ENCODE data around the gene PRLR.

PRLR gene

GRCh38 chr5:35172533-35172932 is 57.8 kb downstream of the PRLR start:
- no peak for TF ChIP-seq MYC (IDR thresholded peaks at IDR 0.05; ENCODE audit: low read depth, low read length)
- TF ChIP-seq MAX (IDR thresholded peaks at IDR 0.05; ENCODE audit: low read depth, low read length): no peak
- TF ChIP-seq POLR2A (IDR thresholded peaks at IDR 0.05; ENCODE audit: extremely low read depth, insufficient read length): no peak
- no peak for TF ChIP-seq CTCF (IDR thresholded peaks at IDR 0.05; ENCODE audit: low read depth, low read length)
- no peak overlapping the region for H3K4me3 ChIP-seq (ENCODE audit: low read depth, low read length)
- no peak for DNase-seq (ENCODE audit: low read depth)

- no peak for DNase-seq (ENCODE audit: low read depth)
- TF ChIP-seq CTCF (IDR thresholded peaks at IDR 0.05; ENCODE audit: low read depth, low read length) (no peak), MAX (IDR thresholded peaks at IDR 0.05; ENCODE audit: low read depth, low read length) (no peak), POLR2A (IDR thresholded peaks at IDR 0.05; ENCODE audit: extremely low read depth, insufficient read length) (no peak), MYC (IDR thresholded peaks at IDR 0.05; ENCODE audit: low read depth, low read length) (no peak)
- H3K4me3 ChIP-seq (ENCODE audit: low read depth, low read length): no peak overlapping the region
These were observed 58.3 kb downstream of the PRLR start for GRCh38 chr5:35171991-35172390.

- H3K4me3 ChIP-seq (ENCODE audit: low read depth, low read length): no peak overlapping the region
- TF ChIP-seq MYC (IDR thresholded peaks at IDR 0.05; ENCODE audit: low read depth, low read length) (no peak), MAX (IDR thresholded peaks at IDR 0.05; ENCODE audit: low read depth, low read length) (no peak), CTCF (IDR thresholded peaks at IDR 0.05; ENCODE audit: low read depth, low read length) (no peak), POLR2A (IDR thresholded peaks at IDR 0.05; ENCODE audit: extremely low read depth, insufficient read length) (no peak)
- no peak for DNase-seq (ENCODE audit: low read depth)
These were observed 59.2 kb downstream of the PRLR start for GRCh38 chr5:35171078-35171477.

- DNase-seq (ENCODE audit: low read depth): no peak
- TF ChIP-seq CTCF (IDR thresholded peaks at IDR 0.05; ENCODE audit: low read depth, low read length): no peak
- TF ChIP-seq MYC (IDR thresholded peaks at IDR 0.05; ENCODE audit: low read depth, low read length): no peak
- no peak for TF ChIP-seq MAX (IDR thresholded peaks at IDR 0.05; ENCODE audit: low read depth, low read length)
- TF ChIP-seq POLR2A (IDR thresholded peaks at IDR 0.05; ENCODE audit: extremely low read depth, insufficient read length): no peak
- no peak overlapping the region for H3K4me3 ChIP-seq (ENCODE audit: low read depth, low read length)
These were observed 64.2 kb downstream of the PRLR start for GRCh38 chr5:35166043-35166442.

GRCh38 chr5:35164860-35165542 is 65.3 kb downstream of the PRLR start:
- H3K4me3 ChIP-seq (ENCODE audit: low read depth, low read length): no peak overlapping the region
- no peak for DNase-seq (ENCODE audit: low read depth)
- TF ChIP-seq MAX (IDR thresholded peaks at IDR 0.05; ENCODE audit: low read depth, low read length) (no peak), MYC (IDR thresholded peaks at IDR 0.05; ENCODE audit: low read depth, low read length) (no peak), CTCF (IDR thresholded peaks at IDR 0.05; ENCODE audit: low read depth, low read length) (no peak), POLR2A (IDR thresholded peaks at IDR 0.05; ENCODE audit: extremely low read depth, insufficient read length) (no peak)

Data from NB4 (cell line).